IgD-negative memory B cell (primary cell): ENCODE results near the gene DUSP2. TPM values are rescaled to one million over a fixed set of nuclear protein-coding genes. Genes with fewer than 3 reads are reported as not detected.
A peak's percentile ranks its signal among the peaks of the same experiment; 100 is the strongest.

Experiments
- H3K27ac Mint-ChIP-seq, 3 donors: one replicate each; pipeline ENCODE4 v1.8.0; 2020 to 2022; ENCODE audit warnings: mild to moderate bottlenecking in 3 of 3, mixed read lengths in 3 of 3, moderate library complexity in 1 of 3
- H3K27me3 Mint-ChIP-seq: one replicate; pipeline ENCODE4 v1.8.0; 2021; ENCODE audit warnings: mixed read lengths
- H3K36me3 Mint-ChIP-seq: one replicate; pipeline ENCODE4 v1.8.0; 2020; ENCODE audit warnings: mild to moderate bottlenecking, mixed read lengths
- H3K4me1 Mint-ChIP-seq, 3 donors: one replicate each; pipeline ENCODE4 v1.8.0; 2020 to 2022; ENCODE audit warnings: mixed read lengths in 3 of 3, mild to moderate bottlenecking in 1 of 3
- H3K4me3 Mint-ChIP-seq, 4 donors: one replicate each; pipeline ENCODE4 v1.8.0; 2020 to 2022; ENCODE audit warnings: mild to moderate bottlenecking in 4 of 4, mixed read lengths in 4 of 4, moderate library complexity in 3 of 4
- H3K9me3 Mint-ChIP-seq, 3 donors: one replicate each; pipeline ENCODE4 v1.8.0; 2020 to 2021; ENCODE audit warnings: mixed read lengths in 3 of 3, mild to moderate bottlenecking in 1 of 3
- polyA plus RNA-seq: library from polyadenylated mRNA; unstranded; fragments of 300-500 nt; fragmentation: Illumina TruSeq; gene quantifications from one replicate; pipeline ENCODE4 v1.2.3, GENCODE V29; 2021

DUSP2 gene
- polyA plus RNA-seq, 1 donor from 2014 or later = 55.6 TPM

- Mint-ChIP-seq H3K27ac (peak overlapping the region in 1 of 3 donors; percentile 28), H3K4me3 (peak overlapping the region in 2 of 4 donors; percentile 75 to 78), H3K36me3 (peaks cover 4% of the 10 kb centered on the region), H3K27me3 (peaks cover 25% of the 10 kb centered on the region), H3K9me3 (no peaks in the 10 kb centered on the region), H3K4me1 (peaks cover 4 to 14% (median 9%) of the 10 kb centered on the region in 3 donors)
These were observed 24.2 kb downstream of the DUSP2 start for GRCh38 chr2:96120991-96121390.

GRCh38 chr2:96120091-96120720, 25.0 kb downstream of the DUSP2 start:
- Mint-ChIP-seq H3K36me3 (peaks cover 4% of the 10 kb centered on the region), H3K4me1 (peaks cover 4 to 14% (median 9%) of the 10 kb centered on the region in 3 donors), H3K4me3 (peak overlapping the region in 1 of 4 donors; percentile 8), H3K27ac (no peak overlapping the region), H3K27me3 (peaks cover 30% of the 10 kb centered on the region), H3K9me3 (no peaks in the 10 kb centered on the region)

- Mint-ChIP-seq H3K36me3 (peaks cover 2% of the 10 kb centered on the region), H3K27me3 (peaks cover 27% of the 10 kb centered on the region), H3K9me3 (no peaks in the 10 kb centered on the region), H3K27ac (no peak overlapping the region), H3K4me1 (peaks cover 4 to 14% (median 9%) of the 10 kb centered on the region in 3 donors), H3K4me3 (peak overlapping the region in 2 of 4 donors; percentile 67 to 73)
These were observed 25.9 kb downstream of the DUSP2 start for GRCh38 chr2:96119389-96119751.

DNA sequence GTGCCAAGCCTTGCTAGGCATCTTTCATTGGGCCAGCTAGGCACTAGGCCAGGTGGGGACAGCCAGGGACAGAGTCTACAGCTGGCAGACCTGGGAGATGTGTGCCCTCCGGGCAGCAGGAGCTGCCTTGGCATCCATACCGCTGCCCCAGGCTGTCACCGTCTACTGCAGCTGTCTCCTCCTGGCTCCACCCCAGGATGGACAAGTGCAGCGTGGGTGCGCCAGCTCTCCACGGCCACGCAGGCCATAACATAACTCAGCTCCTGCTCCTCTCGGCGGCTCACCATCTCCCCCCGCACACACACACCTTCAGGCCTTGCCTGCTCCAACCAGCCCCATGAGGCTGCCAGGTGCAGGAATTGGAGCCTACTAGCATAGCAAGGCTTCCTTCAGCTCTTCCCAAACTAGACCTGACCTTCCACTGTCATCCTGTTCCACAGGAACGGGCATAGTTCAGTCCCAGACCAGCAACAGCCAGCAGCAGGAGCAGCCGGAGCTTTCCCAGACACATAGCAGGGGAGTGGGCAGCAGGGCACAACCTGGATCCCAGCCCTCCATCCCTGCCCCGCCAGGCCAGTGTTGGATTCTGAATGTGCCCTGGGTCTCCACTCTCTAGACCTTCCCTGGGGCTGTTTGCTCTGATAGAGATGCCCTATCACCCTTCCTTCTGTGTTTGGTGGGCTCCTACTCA, 26.4 kb downstream of the DUSP2 start:
- peaks cover 2% of the 10 kb centered on the region for H3K36me3 Mint-ChIP-seq
- no peak overlapping the region for H3K27ac Mint-ChIP-seq

DNA sequence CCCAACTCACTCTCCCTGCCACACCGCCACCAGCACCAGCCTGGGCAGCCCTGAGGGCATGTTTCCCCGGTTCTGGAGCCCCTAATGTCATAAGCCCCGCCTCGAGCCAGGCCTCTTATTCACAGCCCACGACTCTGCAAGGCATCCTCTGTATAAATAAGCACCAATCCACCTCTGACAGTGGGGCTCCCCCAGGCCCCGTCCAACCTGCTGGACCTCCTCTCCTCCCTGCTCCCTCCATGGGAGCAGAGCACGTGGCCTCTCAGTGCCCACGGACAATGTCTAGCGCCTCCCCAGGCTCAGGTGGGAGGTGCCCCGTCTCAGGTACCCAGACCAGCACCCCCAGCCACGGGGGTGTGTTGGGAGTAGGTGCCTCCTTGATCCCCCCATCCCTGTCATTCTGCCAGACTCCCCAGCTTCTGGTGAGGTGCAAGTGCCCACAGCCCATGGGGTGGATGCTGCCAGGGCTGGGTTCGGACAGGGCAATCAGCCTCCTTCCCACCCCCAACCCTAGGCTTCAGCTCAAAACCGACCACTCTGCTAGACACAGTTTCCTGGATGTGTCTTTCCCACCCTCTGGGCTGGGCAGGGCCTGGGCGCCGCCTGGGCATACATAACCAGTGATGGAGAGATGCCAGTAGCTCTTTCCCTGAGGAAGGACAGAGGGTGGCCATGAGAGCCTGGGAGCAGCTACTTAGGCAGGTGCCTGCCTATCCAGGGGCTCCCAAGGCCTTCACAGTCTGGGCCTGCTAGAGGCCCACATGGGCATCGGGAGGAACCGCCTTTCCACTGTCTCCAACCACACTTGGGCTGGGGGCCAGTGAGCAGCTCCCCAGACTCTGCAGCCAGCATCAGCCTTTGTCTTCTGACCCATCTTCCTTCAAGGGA, 27.3 kb downstream of the DUSP2 start:
- Mint-ChIP-seq H3K36me3 (peaks cover 2% of the 10 kb centered on the region), H3K27ac (peak overlapping the region in 1 of 3 donors; percentile 87), H3K27me3 (peaks cover 27% of the 10 kb centered on the region), H3K9me3 (no peaks in the 10 kb centered on the region), H3K4me1 (peaks cover 4 to 14% (median 9%) of the 10 kb centered on the region in 3 donors), H3K4me3 (peak overlapping the region; percentile 67 to 87 (median 80))

More for the DNA sequence above, 26.4 kb downstream of the DUSP2 start:
- Mint-ChIP-seq H3K4me3 (peak overlapping the region; percentile 0 to 67 (median 27)), H3K9me3 (no peaks in the 10 kb centered on the region), H3K27me3 (peaks cover 27% of the 10 kb centered on the region), H3K4me1 (peaks cover 4 to 14% (median 9%) of the 10 kb centered on the region in 3 donors)

DNA sequence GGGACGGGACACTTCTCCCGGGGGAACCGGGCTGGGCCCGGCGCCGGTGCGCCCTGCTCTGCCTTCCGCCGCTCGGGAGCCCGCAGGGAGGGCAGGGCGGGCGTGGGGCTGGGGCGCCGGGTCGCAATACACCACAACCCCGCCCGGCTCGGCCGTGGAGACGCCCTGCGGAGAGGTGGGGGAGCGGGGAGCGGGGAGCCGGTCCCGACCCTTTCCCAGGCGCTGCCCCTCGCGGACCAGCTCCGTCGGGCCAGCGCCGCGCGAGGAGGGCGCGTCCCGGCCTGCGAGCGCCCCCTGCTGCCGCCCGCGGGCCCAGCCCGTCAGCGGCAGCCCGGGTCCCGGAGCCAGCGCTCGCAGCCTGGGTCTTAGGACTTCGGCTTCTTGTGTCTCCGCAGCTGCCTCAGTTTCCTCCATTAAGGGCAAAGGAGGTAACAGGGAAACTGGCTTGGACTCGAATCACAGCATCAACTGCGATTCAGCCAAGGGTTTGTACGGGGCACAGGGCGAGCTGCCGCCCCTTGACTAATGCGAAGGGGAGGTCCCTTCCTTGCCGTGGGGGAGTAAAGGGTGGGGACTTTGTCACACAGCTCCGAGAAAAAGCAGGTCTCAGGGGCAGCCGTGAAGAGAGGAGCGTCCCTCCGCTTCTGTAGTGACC, 28.2 kb downstream of the DUSP2 start:
- Mint-ChIP-seq H3K36me3 (peaks cover 2% of the 10 kb centered on the region), H3K27ac (peak overlapping the region in 1 of 3 donors; percentile 87), H3K9me3 (no peaks in the 10 kb centered on the region)

DNA sequence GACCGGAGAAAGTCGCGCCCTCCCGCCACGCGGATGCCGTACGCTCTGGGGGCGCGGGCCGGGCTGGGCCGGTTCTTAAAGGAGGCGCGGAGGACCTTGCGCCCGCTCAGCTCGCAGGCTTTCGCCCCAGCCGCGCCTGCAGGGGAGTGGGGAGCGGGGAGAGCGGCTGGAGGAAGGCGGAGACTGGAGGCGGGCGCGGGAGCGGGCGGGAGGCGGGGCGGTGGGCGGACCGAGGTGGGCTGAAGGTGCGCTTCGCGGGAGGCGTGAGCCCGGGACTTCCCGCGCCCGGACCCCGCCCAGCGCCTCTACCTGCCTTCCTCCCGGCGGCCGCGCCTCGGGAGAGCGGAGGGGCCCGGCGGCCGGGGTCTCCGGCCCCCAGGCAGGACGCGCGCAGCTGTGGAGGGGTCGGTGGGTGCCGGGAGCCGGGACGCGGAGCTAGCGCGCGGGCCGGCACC, 28.8 kb downstream of the DUSP2 start, which contains the start of gene ADRA2B:
Gene ADRA2B, minus strand, starts transcription at position 148 of the 455 bp plus-strand sequence. CDS start 422 bp downstream, outside the sequence.
- peaks cover 22% of the 10 kb centered on the region for H3K27me3 Mint-ChIP-seq
- peak within 1 kb of the TSS in 1 of 3 donors; percentile 87 for H3K27ac Mint-ChIP-seq
- H3K9me3 Mint-ChIP-seq = no peaks in the 10 kb centered on the region
- H3K4me1 Mint-ChIP-seq = peaks cover 4 to 12% (median 9%) of the 10 kb centered on the region in 3 donors
- H3K4me3 Mint-ChIP-seq = peak within 1 kb of the TSS; percentile 72 to 89 (median 84)
- H3K36me3 Mint-ChIP-seq = peaks cover 2% of the 10 kb centered on the region

More for the DNA sequence above, 28.2 kb downstream of the DUSP2 start:
- H3K4me3 Mint-ChIP-seq = peak overlapping the region; percentile 67 to 87 (median 73)
- H3K4me1 Mint-ChIP-seq = peaks cover 4 to 14% (median 9%) of the 10 kb centered on the region in 3 donors
- peaks cover 25% of the 10 kb centered on the region for H3K27me3 Mint-ChIP-seq

DNA sequence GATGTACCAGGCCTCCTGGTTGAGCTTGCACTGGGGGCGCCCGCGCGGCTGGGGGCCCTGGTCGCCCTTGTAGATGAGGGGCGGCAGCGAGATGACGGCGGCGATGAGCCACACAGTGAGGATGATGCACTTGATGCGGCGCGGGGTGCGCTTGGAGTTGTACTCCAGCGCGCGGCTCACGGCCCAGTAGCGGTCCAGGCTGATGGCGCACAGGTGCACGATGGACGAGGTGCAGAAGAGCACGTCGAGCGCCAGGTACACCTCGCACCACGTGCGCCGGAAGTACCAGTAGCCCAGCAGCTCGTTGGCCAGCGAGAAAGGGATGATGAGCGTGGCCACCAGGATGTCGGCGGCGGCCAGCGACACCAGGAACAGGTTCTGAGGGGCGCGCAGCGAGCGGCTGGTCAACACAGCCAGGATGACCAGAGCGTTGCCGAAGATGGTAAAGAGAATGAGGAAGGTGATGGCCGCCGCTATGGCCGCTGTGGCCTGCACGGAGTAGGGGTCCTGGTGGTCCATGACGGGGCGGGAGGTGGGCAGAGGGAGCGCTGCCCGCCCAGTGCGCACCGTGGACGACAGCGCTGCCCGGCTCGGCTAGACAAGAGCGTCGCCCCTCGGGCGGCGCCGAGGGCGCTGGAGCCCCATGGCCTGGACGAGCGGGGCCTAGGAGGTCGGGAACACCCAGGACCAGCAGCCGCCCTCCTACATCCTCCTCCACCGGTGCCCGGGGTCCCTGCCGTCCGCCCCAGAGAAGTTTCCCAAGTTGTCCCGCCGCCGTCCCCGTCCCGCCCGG, 29.4 kb downstream of the DUSP2 start:
- Mint-ChIP-seq H3K27me3 (peaks cover 16% of the 10 kb centered on the region), H3K9me3 (no peaks in the 10 kb centered on the region), H3K36me3 (peaks cover 2% of the 10 kb centered on the region), H3K27ac (peak overlapping the region in 1 of 3 donors; percentile 57), H3K4me1 (peaks cover 4 to 12% (median 9%) of the 10 kb centered on the region in 3 donors), H3K4me3 (peak overlapping the region; percentile 69 to 89 (median 84))

- H3K4me1 Mint-ChIP-seq = peaks cover 4 to 6% (median 4%) of the 10 kb centered on the region in 3 donors
- peaks cover 10% of the 10 kb centered on the region for H3K27me3 Mint-ChIP-seq
- H3K36me3 Mint-ChIP-seq = peaks cover 2% of the 10 kb centered on the region
- peak overlapping the region; percentile 65 to 89 (median 78) for H3K4me3 Mint-ChIP-seq
- peak overlapping the region in 1 of 3 donors; percentile 57 for H3K27ac Mint-ChIP-seq
- no peaks in the 10 kb centered on the region for H3K9me3 Mint-ChIP-seq
These were observed 30.2 kb downstream of the DUSP2 start for GRCh38 chr2:96114903-96115581.

- Mint-ChIP-seq H3K4me3 (peak overlapping the region; percentile 8 to 82 (median 38)), H3K27ac (no peak overlapping the region), H3K27me3 (peaks cover 9% of the 10 kb centered on the region), H3K36me3 (no peaks in the 10 kb centered on the region), H3K4me1 (peaks cover 4% of the 10 kb centered on the region in 3 donors), H3K9me3 (no peaks in the 10 kb centered on the region)
These were observed 30.7 kb downstream of the DUSP2 start for GRCh38 chr2:96114546-96114902.

DNA sequence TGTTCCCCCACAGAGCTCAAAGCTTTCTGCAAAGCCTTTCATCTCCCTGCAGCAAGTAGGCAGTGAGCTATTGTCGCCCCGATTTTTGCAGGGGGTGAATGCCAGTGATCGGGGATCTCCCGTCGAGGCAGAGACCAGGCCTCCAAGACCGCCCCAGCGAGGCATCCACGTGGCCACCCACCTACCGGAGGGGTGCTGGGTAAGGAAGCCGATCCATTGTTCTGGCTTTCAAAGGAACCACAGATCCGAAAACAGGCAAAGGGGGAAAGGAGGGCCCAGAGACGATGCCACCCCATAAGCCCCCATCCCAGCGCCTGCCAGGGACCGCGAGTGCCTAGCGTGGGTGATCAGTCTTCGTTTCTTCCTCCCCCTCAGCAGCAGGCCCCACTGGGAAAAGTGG, 31.3 kb downstream of the DUSP2 start:
- Mint-ChIP-seq H3K4me3 (peak overlapping the region in 2 of 4 donors; percentile 15 to 61), H3K9me3 (no peaks in the 10 kb centered on the region)

GRCh38 chr2:96113367-96113677, 31.9 kb downstream of the DUSP2 start:
- peaks cover 7% of the 10 kb centered on the region for H3K27me3 Mint-ChIP-seq
- H3K4me1 Mint-ChIP-seq = peaks cover 4% of the 10 kb centered on the region in 3 donors
- peak overlapping the region in 1 of 4 donors; percentile 61 for H3K4me3 Mint-ChIP-seq
- no peaks in the 10 kb centered on the region for H3K9me3 Mint-ChIP-seq
- no peak overlapping the region for H3K27ac Mint-ChIP-seq
- no peaks in the 10 kb centered on the region for H3K36me3 Mint-ChIP-seq

More for the DNA sequence above, 31.3 kb downstream of the DUSP2 start:
- peaks cover 4% of the 10 kb centered on the region in 3 donors for H3K4me1 Mint-ChIP-seq
- H3K27ac Mint-ChIP-seq = no peak overlapping the region
- H3K27me3 Mint-ChIP-seq = peaks cover 7% of the 10 kb centered on the region
- no peaks in the 10 kb centered on the region for H3K36me3 Mint-ChIP-seq
